Neural crest cell (in vitro differentiated cells): ENCODE measurements around the gene MXRA8. TPM values are rescaled to one million over a fixed set of nuclear protein-coding genes. Genes with fewer than 3 reads are reported as not detected.

ENCODE experiments used
- DNase-seq: peaks from one replicate; pipeline ENCODE4 v3.0.0; 2021; ENCODE audit warnings: low read depth, mixed read lengths, low spot score
- H3K27ac Mint-ChIP-seq: one replicate; pipeline ENCODE4 v1.8.0; 2021; ENCODE audit warnings: mild to moderate bottlenecking, mixed read lengths; ENCODE audit not compliant: unreplicated experiment
- H3K27me3 Mint-ChIP-seq: 2 replicates; pipeline ENCODE4 v1.8.0; 2021; ENCODE audit warnings: low read depth, mild to moderate bottlenecking, mixed read lengths
- H3K36me3 Mint-ChIP-seq: 2 replicates; pipeline ENCODE4 v1.8.0; 2021; ENCODE audit warnings: low read depth, mild to moderate bottlenecking, mixed read lengths
- H3K4me1 Mint-ChIP-seq: 2 replicates; pipeline ENCODE4 v1.8.0; 2021; ENCODE audit warnings: mixed read lengths
- H3K4me3 Mint-ChIP-seq: one replicate; pipeline ENCODE4 v1.8.0; 2021; ENCODE audit warnings: mild to moderate bottlenecking, mixed read lengths
- H3K9me3 Mint-ChIP-seq: 2 replicates; pipeline ENCODE4 v1.8.0; 2021; ENCODE audit warnings: mixed read lengths
- total RNA-seq: library from RNA; stranded (reverse); gene quantifications from 2 replicates; pipeline ENCODE4 v1.2.1, GENCODE V29; 2021
- TF ChIP-seq, protein P1 (sequence below): fragments of 200-600 bp; sonication (generic); conservative IDR thresholded peaks from 2 replicates; pipeline ENCODE4 v1.5.0; 2021; ENCODE audit warnings: antibody characterized with exemption, mild to moderate bottlenecking

Gene MXRA8
- total RNA-seq, 1 donor from 2014 or later = 5.8 TPM

DNA sequence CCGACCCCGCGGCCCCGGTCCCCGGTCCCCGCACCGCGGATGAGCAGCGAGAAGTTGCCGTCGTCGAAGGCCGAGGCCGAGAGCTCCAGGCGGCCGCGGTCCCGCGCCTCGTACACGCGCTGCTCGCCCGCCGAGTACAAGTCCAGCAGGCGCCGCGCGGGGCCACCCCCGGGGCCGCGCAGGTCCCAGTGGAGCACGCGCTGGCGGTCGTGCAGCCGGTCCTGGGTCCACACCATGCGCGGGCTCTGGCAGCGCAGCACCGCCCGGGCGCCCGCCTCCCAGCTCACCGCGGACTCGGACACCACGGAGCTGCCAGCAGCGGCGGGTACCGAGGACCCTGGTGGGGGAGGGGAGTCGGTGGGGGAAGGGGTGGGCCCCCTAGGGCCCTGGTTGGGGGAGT is 2.9 kb downstream of the MXRA8 start:
- Mint-ChIP-seq H3K4me1 (peaks cover 30% of the 10 kb centered on the region), H3K4me3 (no peak overlapping the region), H3K36me3 (no peaks in the 10 kb centered on the region), H3K27ac (no peak overlapping the region), H3K9me3 (no peaks in the 10 kb centered on the region), H3K27me3 (peaks cover 42% of the 10 kb centered on the region)
- no peak for DNase-seq
- TF ChIP-seq, protein P1, sequence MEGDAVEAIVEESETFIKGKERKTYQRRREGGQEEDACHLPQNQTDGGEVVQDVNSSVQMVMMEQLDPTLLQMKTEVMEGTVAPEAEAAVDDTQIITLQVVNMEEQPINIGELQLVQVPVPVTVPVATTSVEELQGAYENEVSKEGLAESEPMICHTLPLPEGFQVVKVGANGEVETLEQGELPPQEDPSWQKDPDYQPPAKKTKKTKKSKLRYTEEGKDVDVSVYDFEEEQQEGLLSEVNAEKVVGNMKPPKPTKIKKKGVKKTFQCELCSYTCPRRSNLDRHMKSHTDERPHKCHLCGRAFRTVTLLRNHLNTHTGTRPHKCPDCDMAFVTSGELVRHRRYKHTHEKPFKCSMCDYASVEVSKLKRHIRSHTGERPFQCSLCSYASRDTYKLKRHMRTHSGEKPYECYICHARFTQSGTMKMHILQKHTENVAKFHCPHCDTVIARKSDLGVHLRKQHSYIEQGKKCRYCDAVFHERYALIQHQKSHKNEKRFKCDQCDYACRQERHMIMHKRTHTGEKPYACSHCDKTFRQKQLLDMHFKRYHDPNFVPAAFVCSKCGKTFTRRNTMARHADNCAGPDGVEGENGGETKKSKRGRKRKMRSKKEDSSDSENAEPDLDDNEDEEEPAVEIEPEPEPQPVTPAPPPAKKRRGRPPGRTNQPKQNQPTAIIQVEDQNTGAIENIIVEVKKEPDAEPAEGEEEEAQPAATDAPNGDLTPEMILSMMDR = no peak

DNA sequence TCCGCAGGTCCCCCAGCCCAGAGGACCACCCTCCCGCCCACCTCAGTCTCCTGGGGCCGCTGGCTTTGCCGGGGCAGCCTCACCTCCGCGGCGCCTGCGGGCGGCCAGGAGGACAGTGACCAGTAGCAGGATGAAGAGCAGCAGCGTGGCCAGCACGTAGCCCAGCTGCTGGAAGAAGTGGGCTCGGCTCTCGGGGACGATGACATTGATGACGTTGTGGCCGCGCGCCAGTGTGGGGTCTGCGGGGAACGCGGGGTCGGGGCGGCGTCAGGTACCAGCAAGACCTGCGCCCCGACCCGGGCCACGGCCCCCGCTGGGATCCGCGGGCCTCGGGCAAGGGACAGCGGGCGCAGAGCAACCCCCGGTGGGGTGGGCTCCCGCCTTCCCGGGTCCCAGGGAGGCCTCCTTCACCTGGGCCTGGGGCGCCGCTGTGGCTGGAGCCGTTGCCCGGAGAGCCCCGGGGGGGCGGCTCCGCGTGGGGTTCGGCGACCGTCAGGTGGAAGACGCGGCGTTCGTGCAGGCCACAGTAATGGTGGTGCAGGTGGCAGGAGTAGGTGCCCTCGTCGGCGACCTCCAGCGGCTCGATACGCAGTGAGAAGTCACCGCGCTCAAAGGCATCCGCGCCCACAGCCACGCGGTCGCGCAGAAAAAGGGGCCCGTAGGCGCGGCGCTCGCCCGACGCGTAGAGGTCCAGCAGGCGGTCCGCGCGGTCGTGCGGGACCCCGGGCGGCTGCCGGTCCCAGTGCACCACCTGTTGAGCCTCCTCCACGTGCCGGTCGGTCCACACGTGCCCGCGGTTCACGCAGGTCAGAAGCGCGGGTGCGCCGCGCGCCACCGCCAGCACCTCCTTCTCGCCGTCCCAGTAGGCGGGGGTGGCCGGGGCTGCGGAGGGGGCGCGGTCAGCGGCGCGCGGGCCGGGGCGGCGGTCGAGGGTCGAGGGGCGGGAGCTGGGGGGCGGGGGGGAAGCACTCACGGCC is 3.8 kb downstream of the MXRA8 start:
- no peak overlapping the region for H3K27ac Mint-ChIP-seq
- H3K36me3 Mint-ChIP-seq = no peaks in the 10 kb centered on the region
- H3K4me1 Mint-ChIP-seq = peaks cover 27% of the 10 kb centered on the region
- no peak for DNase-seq
- H3K27me3 Mint-ChIP-seq = peaks cover 42% of the 10 kb centered on the region
- H3K9me3 Mint-ChIP-seq = no peaks in the 10 kb centered on the region
- TF ChIP-seq, protein P1 = no peak
- H3K4me3 Mint-ChIP-seq = peak overlapping the region; percentile 66

DNA sequence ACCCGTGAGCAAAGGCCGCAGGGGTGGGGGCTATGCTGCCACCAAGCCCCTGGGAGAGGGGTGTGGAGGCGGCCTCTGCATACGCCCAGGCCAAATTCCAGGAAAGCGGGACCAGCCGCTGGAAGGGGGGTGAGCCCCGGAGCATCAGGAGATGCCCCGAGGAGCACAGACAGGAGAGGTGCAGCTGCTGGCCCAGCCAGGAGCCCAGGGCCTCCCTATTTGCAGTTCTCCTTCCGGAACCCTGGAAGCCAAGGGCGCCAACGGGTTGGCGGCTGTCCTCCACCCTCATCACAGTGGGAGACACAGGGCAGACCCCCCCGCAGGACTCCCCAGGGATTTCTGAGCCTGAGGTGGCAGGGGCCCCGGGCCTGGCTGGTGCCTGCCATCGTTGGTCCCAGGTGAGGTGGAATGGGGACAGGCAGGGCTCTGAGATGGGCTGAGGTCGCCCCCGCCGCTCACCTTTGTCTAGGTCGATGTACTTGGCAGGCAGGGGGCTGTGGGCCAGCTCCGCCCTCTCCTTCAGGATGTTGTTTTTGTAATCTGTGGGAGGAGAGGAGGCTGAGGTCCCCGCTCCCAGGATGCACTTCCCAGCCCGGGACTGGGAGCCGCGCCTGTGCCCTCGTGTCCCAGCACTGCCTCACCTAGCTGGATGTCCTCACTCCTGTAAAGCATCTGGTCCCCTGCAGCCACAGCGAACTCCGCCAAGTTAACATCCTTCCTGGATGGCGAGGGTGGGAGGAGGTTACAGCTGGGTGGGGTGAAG is 4.8 kb downstream of the MXRA8 start:
- Mint-ChIP-seq H3K27me3 (peaks cover 39% of the 10 kb centered on the region), H3K4me3 (peak overlapping the region; percentile 86), H3K9me3 (no peaks in the 10 kb centered on the region), H3K4me1 (peaks cover 21% of the 10 kb centered on the region), H3K27ac (no peak overlapping the region), H3K36me3 (no peaks in the 10 kb centered on the region)
- DNase-seq = no peak
- TF ChIP-seq, protein P1 = no peak

DNA sequence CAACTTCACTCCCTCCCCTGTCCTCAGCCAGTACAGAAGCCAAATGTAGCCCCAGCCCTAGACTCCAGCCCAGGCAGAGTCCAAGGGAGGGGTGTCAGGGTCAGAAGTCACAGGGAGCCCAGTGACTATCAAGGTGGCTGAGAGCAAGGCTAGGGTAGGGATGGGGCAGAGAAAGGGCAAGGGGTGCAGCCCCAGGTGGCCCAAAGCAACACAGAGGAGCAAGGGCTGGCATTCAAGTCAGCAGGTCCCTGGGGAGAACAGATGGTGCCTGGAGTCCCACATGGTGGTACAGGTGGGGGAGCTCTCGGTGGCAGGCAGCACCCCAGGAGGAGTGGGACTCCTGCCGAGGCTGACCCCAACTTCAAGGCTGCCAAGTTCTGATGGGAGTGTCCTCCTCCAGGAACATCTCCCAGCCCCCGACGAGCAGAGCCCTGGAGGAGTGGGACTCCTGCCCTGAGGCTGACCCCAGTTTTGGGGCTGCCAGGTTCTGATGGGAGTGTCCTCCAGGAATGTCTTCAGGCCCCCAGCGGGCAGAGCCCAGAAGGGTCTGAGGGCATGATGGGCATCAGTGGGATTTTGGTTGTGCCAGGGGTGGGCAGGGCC is 5.5 kb downstream of the MXRA8 start:
- Mint-ChIP-seq H3K27ac (no peak overlapping the region), H3K9me3 (no peaks in the 10 kb centered on the region), H3K4me3 (peak overlapping the region; percentile 86), H3K36me3 (no peaks in the 10 kb centered on the region), H3K27me3 (peaks cover 38% of the 10 kb centered on the region), H3K4me1 (peaks cover 17% of the 10 kb centered on the region)
- TF ChIP-seq, protein P1 = no peak
- no peak for DNase-seq
